GM12892 (cell line): ENCODE measurements around the gene TRAPPC2L.

ENCODE experiments used
- POLR2A ChIP-seq: IDR thresholded peaks from 2 replicates; pipeline ENCODE4 v1.6.1; 2011; ENCODE audit warnings: low read depth, low read length, control low read depth
- POLR2AphosphoS5 ChIP-seq: IDR thresholded peaks from 2 replicates; pipeline ENCODE4 v1.6.1; 2011; ENCODE audit warnings: low read depth, low read length, control low read depth

DNA sequence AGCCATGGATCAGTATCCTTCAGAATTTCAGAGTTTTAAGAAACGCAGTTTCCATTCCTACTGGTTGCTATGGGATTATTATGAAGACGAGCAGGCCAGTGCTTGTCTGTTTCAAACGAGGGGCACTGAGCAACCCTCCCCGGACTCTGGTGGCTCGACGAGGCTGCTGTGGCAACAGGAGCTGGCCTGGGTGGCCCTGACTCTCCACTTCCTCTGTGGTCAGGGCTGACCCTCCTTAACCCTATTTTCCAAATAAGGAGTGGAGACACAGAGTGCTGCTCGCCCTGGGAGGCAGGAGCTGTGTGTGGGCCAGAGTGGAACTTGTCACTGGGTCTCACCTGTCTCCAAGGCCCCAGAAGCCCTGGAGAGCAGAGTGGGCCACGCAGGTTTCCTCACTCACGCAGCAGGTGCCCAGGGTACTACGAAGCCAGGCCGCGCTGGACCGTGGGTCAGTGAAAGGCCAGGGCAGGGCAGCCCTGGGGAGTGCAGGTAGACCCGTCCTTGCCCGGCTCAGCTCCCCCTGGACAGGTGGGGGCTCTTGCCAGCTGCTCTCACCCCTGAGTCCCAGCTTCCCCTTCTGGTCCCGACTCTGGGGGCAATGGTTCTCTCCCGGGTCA lies 3.5 kb upstream of the TRAPPC2L start:
- no peak for TF ChIP-seq POLR2A
- no peak for TF ChIP-seq POLR2AphosphoS5
